Liver (tissue), 9 donors: ENCODE results near the gene SKAP1. TPM values are rescaled to one million over a fixed set of nuclear protein-coding genes. Genes with fewer than 3 reads are reported as not detected.

Experiments
- DNase-seq: peaks from one replicate; pipeline ENCODE4 v3.0.0-alpha.2; 2017; ENCODE audit warnings: low spot score
- H3K27ac ChIP-seq, 2 donors: one replicate each; pipeline ENCODE4 v1.7.0; 2013; ENCODE audit warnings: inconsistent platforms in 2 of 2, low read length in 2 of 2, control low read depth in 1 of 2, low read depth in 1 of 2, mild to moderate bottlenecking in 1 of 2
- H3K27me3 ChIP-seq, 4 donors: one replicate each; pipeline versions ENCODE4 v1.6.1 to v1.7.0; 2013; ENCODE audit warnings: low read length in 3 of 4, inconsistent platforms in 1 of 4, mild to moderate bottlenecking in 1 of 4, moderate library complexity in 1 of 4; ENCODE audit not compliant: control insufficient read depth in 4 of 4, insufficient read depth in 4 of 4
- H3K36me3 ChIP-seq, 4 donors: one replicate each; pipeline versions ENCODE4 v1.6.1 to v1.7.0; 2013; ENCODE audit warnings: low read length in 3 of 4, mild to moderate bottlenecking in 3 of 4, low read depth in 1 of 4, moderate library complexity in 1 of 4; ENCODE audit not compliant: control insufficient read depth in 4 of 4, insufficient read depth in 3 of 4
- H3K4me1 ChIP-seq, 4 donors: one replicate each; pipeline versions ENCODE4 v1.6.1 to v1.7.0; 2013; ENCODE audit warnings: low read length in 3 of 4, mild to moderate bottlenecking in 3 of 4, moderate library complexity in 1 of 4; ENCODE audit not compliant: control insufficient read depth in 4 of 4, insufficient read depth in 4 of 4
- H3K4me3 ChIP-seq, 3 donors: one replicate each; pipeline versions ENCODE4 v1.6.1 to v1.7.0; 2013; ENCODE audit warnings: low read length in 3 of 3, control low read depth in 1 of 3, low read depth in 1 of 3, mild to moderate bottlenecking in 1 of 3
- H3K9ac ChIP-seq, 2 donors: one replicate each; pipeline ENCODE4 v1.7.0; 2013; ENCODE audit warnings: low read length in 2 of 2, mild to moderate bottlenecking in 2 of 2, moderate library complexity in 2 of 2, control low read depth in 1 of 2, low read depth in 1 of 2
- H3K9me3 ChIP-seq, 4 donors: one replicate each; pipeline versions ENCODE4 v1.6.1 to v1.7.0; 2013; ENCODE audit warnings: low read length in 3 of 4; ENCODE audit not compliant: control insufficient read depth in 4 of 4
- EGR1 ChIP-seq, 2 donors: IDR thresholded peaks; 2 replicates each; pipeline ENCODE4 v1.6.1; 2016 to 2018; ENCODE audit warnings: antibody characterized with exemption in 2 of 2, low read depth in 2 of 2
- FOXA1 ChIP-seq: IDR thresholded peaks from 2 replicates; pipeline ENCODE4 v1.6.1; 2016; ENCODE audit warnings: antibody characterized with exemption
- FOXA2 ChIP-seq: IDR thresholded peaks from 2 replicates; pipeline ENCODE4 v1.6.1; 2016; ENCODE audit warnings: antibody characterized with exemption
- GABPA ChIP-seq, 2 donors: IDR thresholded peaks in 1 of 2; conservative IDR thresholded peaks in 1 of 2; 2 replicates each; pipeline ENCODE4 v1.6.1; 2016; ENCODE audit warnings: antibody characterized with exemption in 2 of 2, mild to moderate bottlenecking in 1 of 2, moderate library complexity in 1 of 2
- HNF4A ChIP-seq, 2 donors: conservative IDR thresholded peaks; 2 replicates each; pipeline ENCODE4 v1.6.1; 2016; ENCODE audit warnings: antibody characterized with exemption in 2 of 2, mild to moderate bottlenecking in 2 of 2
- HNF4G ChIP-seq: IDR thresholded peaks from 2 replicates; pipeline ENCODE4 v1.6.1; 2016; ENCODE audit warnings: antibody characterized with exemption
- JUND ChIP-seq, 2 donors: IDR thresholded peaks; 2 replicates each; pipeline ENCODE4 v1.6.1; 2016; ENCODE audit warnings: antibody characterized with exemption in 2 of 2
- MAX ChIP-seq: IDR thresholded peaks from 2 replicates; pipeline ENCODE4 v1.6.1; 2016; ENCODE audit warnings: antibody characterized with exemption
- NR2F2 ChIP-seq: IDR thresholded peaks from 2 replicates; pipeline ENCODE4 v1.6.1; 2016; ENCODE audit warnings: antibody characterized with exemption
- REST ChIP-seq: IDR thresholded peaks from 2 replicates; pipeline ENCODE4 v1.6.1; 2016; ENCODE audit warnings: antibody characterized with exemption, mild to moderate bottlenecking
- RXRA ChIP-seq, 2 donors: IDR thresholded peaks; 2 replicates each; pipeline ENCODE4 v1.6.1; 2017 to 2018; ENCODE audit warnings: antibody characterized with exemption in 2 of 2, mild to moderate bottlenecking in 1 of 2
- SP1 ChIP-seq: IDR thresholded peaks from 2 replicates; pipeline ENCODE4 v1.6.1; 2018; ENCODE audit warnings: antibody characterized with exemption, mild to moderate bottlenecking
- TAF1 ChIP-seq: conservative IDR thresholded peaks from 2 replicates; pipeline ENCODE4 v1.6.1; 2016; ENCODE audit warnings: antibody characterized with exemption, mild to moderate bottlenecking
- YY1 ChIP-seq: IDR thresholded peaks from 2 replicates; pipeline ENCODE4 v1.6.1; 2016; ENCODE audit warnings: antibody characterized with exemption, mild to moderate bottlenecking
- WGBS: extraction: QIAGEN DNeasy Blood & Tissue Kit; methylation state at CpG from one replicate; pipeline ENCODE4 v1.1.7; 2013; 5-methylcytosine and 5-hydroxymethylcytosine counted together
- polyA plus RNA-seq, 2 donors: library from polyadenylated mRNA; stranded (reverse) in 1 of 2; unstranded in 1 of 2; fragments of 200-250 nt in 1 of 2; fragments of >200 nt in 1 of 2; fragmentation: Nextera tagmentation in 1 of 2; extraction: Ambion mirVana in 1 of 2; gene quantifications; one replicate each; pipeline versions ENCODE4 v1.2.1 to v1.2.3, GENCODE V29; 2013 to 2015
- total RNA-seq, 2 donors: library from RNA; depleted of rRNA; stranded (reverse); fragments of >200 nt; gene quantifications; one replicate each; pipeline ENCODE4 v1.2.3, GENCODE V29; 2014
- TF ChIP-seq, protein P1 (sequence below): IDR thresholded peaks from 2 replicates; pipeline ENCODE4 v1.6.1; 2016; ENCODE audit warnings: antibody characterized with exemption
- TF ChIP-seq, protein P2 (sequence below): fragments of 150-350 bp; IDR thresholded peaks from 2 replicates; pipeline ENCODE4 v1.5.1; 2017; ENCODE audit warnings: improper control_type of control experiment, low read depth, low read length; ENCODE audit not compliant: missing input control
- TF ChIP-seq, protein P3 (sequence below): IDR thresholded peaks from 2 replicates; pipeline ENCODE4 v1.6.1; 2016; ENCODE audit warnings: antibody characterized with exemption
- donor health status: healthy.
- donor health status: healthy.
- donor health status: healthy.
- donor health status: healthy.
- donor health status: healthy.

The SKAP1 gene
- total and polyA plus RNA-seq, 4 donors: 2.5 to 20.8 (median 11.3) TPM

- TF ChIP-seq TAF1 (no peak), YY1 (no peak), JUND (IDR thresholded peaks at IDR 0.05) (no peak), MAX (no peak), REST (no peak), FOXA1 (no peak), EGR1 (IDR thresholded peaks at IDR 0.05; ENCODE audit: low read depth in 2 of 2) (no peak), RXRA (IDR thresholded peaks at IDR 0.05) (no peak), HNF4G (no peak), FOXA2 (no peak), NR2F2 (no peak), SP1 (no peak), GABPA (IDR thresholded peaks at IDR 0.05 in 1 of 2, conservative IDR thresholded peaks at IDR 0.05 in 1 of 2) (no peak), HNF4A (conservative IDR thresholded peaks at IDR 0.05) (no peak)
- TF ChIP-seq, protein P1, sequence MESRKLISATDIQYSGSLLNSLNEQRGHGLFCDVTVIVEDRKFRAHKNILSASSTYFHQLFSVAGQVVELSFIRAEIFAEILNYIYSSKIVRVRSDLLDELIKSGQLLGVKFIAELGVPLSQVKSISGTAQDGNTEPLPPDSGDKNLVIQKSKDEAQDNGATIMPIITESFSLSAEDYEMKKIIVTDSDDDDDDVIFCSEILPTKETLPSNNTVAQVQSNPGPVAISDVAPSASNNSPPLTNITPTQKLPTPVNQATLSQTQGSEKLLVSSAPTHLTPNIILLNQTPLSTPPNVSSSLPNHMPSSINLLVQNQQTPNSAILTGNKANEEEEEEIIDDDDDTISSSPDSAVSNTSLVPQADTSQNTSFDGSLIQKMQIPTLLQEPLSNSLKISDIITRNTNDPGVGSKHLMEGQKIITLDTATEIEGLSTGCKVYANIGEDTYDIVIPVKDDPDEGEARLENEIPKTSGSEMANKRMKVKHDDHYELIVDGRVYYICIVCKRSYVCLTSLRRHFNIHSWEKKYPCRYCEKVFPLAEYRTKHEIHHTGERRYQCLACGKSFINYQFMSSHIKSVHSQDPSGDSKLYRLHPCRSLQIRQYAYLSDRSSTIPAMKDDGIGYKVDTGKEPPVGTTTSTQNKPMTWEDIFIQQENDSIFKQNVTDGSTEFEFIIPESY: no peak
- TF ChIP-seq, protein P2, sequence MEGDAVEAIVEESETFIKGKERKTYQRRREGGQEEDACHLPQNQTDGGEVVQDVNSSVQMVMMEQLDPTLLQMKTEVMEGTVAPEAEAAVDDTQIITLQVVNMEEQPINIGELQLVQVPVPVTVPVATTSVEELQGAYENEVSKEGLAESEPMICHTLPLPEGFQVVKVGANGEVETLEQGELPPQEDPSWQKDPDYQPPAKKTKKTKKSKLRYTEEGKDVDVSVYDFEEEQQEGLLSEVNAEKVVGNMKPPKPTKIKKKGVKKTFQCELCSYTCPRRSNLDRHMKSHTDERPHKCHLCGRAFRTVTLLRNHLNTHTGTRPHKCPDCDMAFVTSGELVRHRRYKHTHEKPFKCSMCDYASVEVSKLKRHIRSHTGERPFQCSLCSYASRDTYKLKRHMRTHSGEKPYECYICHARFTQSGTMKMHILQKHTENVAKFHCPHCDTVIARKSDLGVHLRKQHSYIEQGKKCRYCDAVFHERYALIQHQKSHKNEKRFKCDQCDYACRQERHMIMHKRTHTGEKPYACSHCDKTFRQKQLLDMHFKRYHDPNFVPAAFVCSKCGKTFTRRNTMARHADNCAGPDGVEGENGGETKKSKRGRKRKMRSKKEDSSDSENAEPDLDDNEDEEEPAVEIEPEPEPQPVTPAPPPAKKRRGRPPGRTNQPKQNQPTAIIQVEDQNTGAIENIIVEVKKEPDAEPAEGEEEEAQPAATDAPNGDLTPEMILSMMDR: no peak
- TF ChIP-seq, protein P3, sequence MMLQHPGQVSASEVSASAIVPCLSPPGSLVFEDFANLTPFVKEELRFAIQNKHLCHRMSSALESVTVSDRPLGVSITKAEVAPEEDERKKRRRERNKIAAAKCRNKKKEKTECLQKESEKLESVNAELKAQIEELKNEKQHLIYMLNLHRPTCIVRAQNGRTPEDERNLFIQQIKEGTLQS: no peak
- DNase-seq: no peak
- Histone ChIP-seq H3K27me3 (peaks cover 0 to 5% (median 2%) of the 10 kb centered on the region in 4 donors), H3K36me3 (no peaks in the 10 kb centered on the region), H3K9me3 (no peaks in the 10 kb centered on the region), H3K9ac (no peak overlapping the region), H3K4me1 (no peaks in the 10 kb centered on the region), H3K27ac (no peak overlapping the region), H3K4me3 (no peak overlapping the region)
- WGBS: 73% methylated on average over 1 of the region's 1 CpG
Observed at GRCh38 chr17:48229936-48230335, 200.1 kb downstream of the SKAP1 start.

GRCh38 chr17:48228720-48229119 is 201.3 kb downstream of the SKAP1 start:
- TF ChIP-seq, protein P1: no peak
- TF ChIP-seq JUND (IDR thresholded peaks at IDR 0.05): no peak
- no peak for TF ChIP-seq HNF4G
- TF ChIP-seq HNF4A (conservative IDR thresholded peaks at IDR 0.05): no peak
- TF ChIP-seq REST: no peak
- TF ChIP-seq NR2F2: no peak
- no peak for TF ChIP-seq FOXA1
- TF ChIP-seq MAX: no peak
- TF ChIP-seq RXRA (IDR thresholded peaks at IDR 0.05): no peak
- WGBS: 72% methylated on average over 1 of the region's 1 CpG
- DNase-seq: no peak
- Histone ChIP-seq H3K27me3 (peaks cover 0 to 5% (median 2%) of the 10 kb centered on the region in 4 donors), H3K9ac (no peak overlapping the region), H3K27ac (no peak overlapping the region), H3K4me1 (no peaks in the 10 kb centered on the region), H3K4me3 (no peak overlapping the region), H3K9me3 (no peaks in the 10 kb centered on the region), H3K36me3 (no peaks in the 10 kb centered on the region)
